Measurements from ENCODE around the gene HBG2. TPM values are rescaled to one million over a fixed set of nuclear protein-coding genes. Genes with fewer than 3 reads are reported as not detected.

The HBG2 gene
- total and polyA plus RNA-seq, 8 donors, result 1,963 to 7,853 (median 3,552) TPM; not detected in 2

DNA sequence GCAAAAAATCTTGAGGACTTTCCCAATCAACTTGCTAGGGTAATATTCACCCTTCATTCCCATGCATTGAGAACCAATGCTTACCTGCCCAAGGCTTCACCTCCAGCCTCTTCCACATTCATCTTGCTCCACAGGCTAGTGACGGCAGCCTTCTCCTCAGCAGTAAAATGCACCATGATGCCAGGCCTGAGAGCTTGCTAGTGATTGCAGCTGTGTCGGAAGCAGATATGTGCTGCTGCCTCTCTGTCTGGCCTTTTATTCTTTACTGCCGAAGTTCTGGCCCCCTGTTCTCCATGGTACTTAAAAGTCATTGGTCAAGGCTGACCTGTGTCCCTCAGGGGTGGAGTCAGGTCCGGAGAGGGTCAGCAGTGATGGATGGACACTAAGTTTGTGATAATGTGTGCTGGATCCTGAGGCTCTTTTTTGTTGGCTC lies 15.2 kb upstream of the HBG2 start, which contains the start of gene HBE1:
Gene HBE1 (minus strand): TSS at position 231 of the 433 bp plus-strand sequence. CDS start 55 bp downstream, at position 176.
- Histone ChIP-seq H3K4me1 (no peaks in the 10 kb centered on the region), H3K9me3 (no peaks in the 10 kb centered on the region), H3K36me3 (no peaks in the 10 kb centered on the region), H3K27me3 (no peaks in the 10 kb centered on the region), H3K4me3 (no peak within 1 kb of the TSS), H3K27ac (no peak within 1 kb of the TSS)
- ATAC-seq, result no peak
- intact Hi-C loops (cut with DNase I), result no loop called here
- no peak for DNase-seq
- TF ChIP-seq, protein P1, sequence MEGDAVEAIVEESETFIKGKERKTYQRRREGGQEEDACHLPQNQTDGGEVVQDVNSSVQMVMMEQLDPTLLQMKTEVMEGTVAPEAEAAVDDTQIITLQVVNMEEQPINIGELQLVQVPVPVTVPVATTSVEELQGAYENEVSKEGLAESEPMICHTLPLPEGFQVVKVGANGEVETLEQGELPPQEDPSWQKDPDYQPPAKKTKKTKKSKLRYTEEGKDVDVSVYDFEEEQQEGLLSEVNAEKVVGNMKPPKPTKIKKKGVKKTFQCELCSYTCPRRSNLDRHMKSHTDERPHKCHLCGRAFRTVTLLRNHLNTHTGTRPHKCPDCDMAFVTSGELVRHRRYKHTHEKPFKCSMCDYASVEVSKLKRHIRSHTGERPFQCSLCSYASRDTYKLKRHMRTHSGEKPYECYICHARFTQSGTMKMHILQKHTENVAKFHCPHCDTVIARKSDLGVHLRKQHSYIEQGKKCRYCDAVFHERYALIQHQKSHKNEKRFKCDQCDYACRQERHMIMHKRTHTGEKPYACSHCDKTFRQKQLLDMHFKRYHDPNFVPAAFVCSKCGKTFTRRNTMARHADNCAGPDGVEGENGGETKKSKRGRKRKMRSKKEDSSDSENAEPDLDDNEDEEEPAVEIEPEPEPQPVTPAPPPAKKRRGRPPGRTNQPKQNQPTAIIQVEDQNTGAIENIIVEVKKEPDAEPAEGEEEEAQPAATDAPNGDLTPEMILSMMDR (IDR thresholded peaks at IDR 0.05), result no peak

DNA sequence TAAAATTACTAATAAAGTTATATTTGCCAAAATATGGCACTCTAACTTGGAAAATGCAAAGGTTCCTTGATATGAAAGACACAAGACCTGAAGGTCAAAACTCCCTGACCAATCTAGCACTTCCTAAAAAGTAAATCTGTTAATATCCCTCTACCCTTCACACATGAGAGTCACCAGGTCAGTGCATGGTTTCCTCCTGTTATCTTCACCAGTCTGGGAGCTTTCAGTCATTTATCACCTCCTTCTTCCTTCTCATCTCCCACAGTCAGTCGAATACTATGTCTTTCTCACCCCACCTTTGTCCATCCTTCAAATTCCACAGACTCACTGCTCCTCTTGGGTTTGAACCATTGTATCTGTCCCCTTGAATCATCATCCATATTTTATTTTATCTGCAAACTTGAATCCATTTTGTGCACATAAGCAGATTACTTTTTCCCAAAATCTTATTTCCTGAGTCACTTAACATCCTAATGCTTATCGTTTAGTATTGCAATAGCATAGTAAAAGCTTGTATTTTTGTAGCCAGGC lies 12.5 kb upstream of the HBG2 start:
- TF ChIP-seq, protein P1 (IDR thresholded peaks at IDR 0.05), result no peak

DNA sequence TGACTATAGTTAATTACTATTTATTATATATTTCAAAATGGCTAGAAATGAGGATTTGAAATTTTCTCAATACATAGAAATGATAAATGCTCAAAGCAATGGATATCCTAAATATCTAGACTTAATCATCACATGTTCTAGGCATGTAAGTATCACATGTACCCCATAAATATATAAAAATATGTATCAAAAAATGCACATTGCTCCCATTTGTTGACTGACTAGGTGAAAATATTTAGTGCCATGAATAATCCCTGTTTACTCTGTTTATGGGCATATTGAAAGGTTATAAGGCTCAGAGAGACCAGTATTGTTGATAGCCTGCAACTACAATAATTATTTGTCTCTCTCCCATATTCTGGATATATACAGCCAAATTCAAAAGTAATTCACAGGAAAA lies 12.0 kb upstream of the HBG2 start:
- intact Hi-C loops (cut with DNase I), result no loop called here
- DNase-seq (no peak), ATAC-seq (no peak)
- Histone ChIP-seq H3K9me3 (peaks cover 0 to 6% of the 10 kb centered on the region in 2 donors), H3K4me1 (no peaks in the 10 kb centered on the region), H3K36me3 (no peaks in the 10 kb centered on the region), H3K4me3 (no peak overlapping the region), H3K27me3 (no peaks in the 10 kb centered on the region), H3K27ac (no peak overlapping the region)
- TF ChIP-seq, protein P1 (IDR thresholded peaks at IDR 0.05), result no peak

More for the DNA sequence above, 12.5 kb upstream of the HBG2 start:
- no peak overlapping the region for H3K27ac ChIP-seq
- no peaks in the 10 kb centered on the region for H3K27me3 ChIP-seq
- H3K4me3 ChIP-seq, result no peak overlapping the region
- H3K36me3 ChIP-seq, result no peaks in the 10 kb centered on the region
- no peaks in the 10 kb centered on the region for H3K4me1 ChIP-seq
- no peak for DNase-seq
- intact Hi-C loops (cut with DNase I), result no loop called here
- H3K9me3 ChIP-seq, result peaks cover 0 to under 1% of the 10 kb centered on the region in 2 donors
- no peak for ATAC-seq

DNA sequence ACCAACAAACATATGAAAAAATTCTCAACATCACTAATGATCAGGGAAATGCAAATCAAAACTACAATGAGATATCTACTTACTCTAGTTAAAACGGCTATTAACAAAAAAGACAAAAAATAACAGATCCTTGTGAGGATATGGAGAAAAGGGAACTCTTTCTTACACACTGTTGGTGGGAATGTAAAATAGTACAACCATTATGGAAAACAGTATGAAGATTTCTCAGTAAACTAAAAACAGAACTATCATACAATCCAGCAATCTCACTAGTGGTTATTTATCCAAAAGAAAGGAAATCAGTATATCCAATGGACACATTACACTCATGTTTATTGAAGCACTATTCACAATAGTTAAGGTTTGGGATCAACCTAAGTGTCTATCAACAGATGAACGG lies 11.3 kb upstream of the HBG2 start:
- no peaks in the 10 kb centered on the region for H3K36me3 ChIP-seq
- no peak overlapping the region for H3K27ac ChIP-seq
- TF ChIP-seq, protein P1 (IDR thresholded peaks at IDR 0.05), result no peak
- no peaks in the 10 kb centered on the region for H3K4me1 ChIP-seq
- no peaks in the 10 kb centered on the region for H3K27me3 ChIP-seq
- DNase-seq (no peak), ATAC-seq (no peak)
- intact Hi-C loops (cut with DNase I), result no loop called here
- H3K4me3 ChIP-seq, result no peak overlapping the region
- peaks cover 0 to 7% of the 10 kb centered on the region in 2 donors for H3K9me3 ChIP-seq

DNA sequence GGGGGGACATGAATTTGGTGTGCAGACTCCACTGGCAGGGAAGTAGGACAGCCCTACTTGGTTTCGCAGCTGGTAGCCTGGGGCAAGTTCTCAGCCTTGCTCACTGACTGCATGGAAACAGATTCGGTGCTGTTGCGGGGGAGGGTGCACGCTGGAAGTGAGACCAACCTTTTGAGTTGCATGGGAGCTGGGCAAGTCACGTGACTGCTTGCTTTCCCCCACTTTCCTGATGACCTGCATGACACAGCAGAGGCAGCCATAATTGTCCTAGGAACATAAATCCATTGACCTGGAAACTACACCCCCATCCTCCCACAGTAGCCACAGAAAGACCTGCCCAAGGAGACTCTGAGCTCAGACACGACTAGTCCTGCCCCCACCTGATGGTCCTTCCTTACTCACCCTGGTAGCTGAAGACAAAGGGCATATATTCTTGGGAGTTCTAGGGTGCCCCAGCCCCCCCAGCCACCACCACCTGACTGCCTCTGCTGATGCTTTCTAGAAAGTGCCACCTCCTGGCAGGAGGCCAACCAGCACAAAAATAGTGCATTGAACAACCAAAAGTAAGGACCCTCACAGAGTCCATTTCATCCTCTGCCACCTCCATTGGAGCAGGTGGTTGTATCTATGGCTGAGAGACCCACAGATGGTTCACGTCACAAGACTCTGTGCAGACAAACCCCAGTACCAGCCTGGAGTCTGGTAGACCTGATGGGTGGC lies 4.1 kb upstream of the HBG2 start:
- no peak overlapping the region for H3K4me3 ChIP-seq
- no peaks in the 10 kb centered on the region for H3K36me3 ChIP-seq
- intact Hi-C loops (cut with DNase I), result no loop called here
- no peaks in the 10 kb centered on the region for H3K27me3 ChIP-seq
- TF ChIP-seq, protein P1 (IDR thresholded peaks at IDR 0.05), result no peak
- no peak overlapping the region for H3K27ac ChIP-seq
- peak in 1 of 4 donors; percentile 22 for DNase-seq
- no peak for ATAC-seq
- no peaks in the 10 kb centered on the region for H3K4me1 ChIP-seq
- H3K9me3 ChIP-seq, result peaks cover 0 to 7% of the 10 kb centered on the region in 2 donors

All from left lung (tissue), 10 donors.